OCI-LY7 (cell line): ENCODE data around the gene ABCC10.

Source experiments
- EZH2phosphoT487 ChIP-seq: fragments of 200-600 bp; sonication (generic); IDR thresholded peaks from 2 replicates; pipeline ENCODE4 v1.6.1; 2018; ENCODE audit warnings: low read depth, borderline replicate concordance, mild to moderate bottlenecking, mixed run types, antibody characterized with exemption, low read length, moderate library complexity, mixed read lengths
- TF ChIP-seq, protein P1 (sequence below): fragments of 200-600 bp; sonication (generic); conservative IDR thresholded peaks from 2 replicates; pipeline ENCODE4 v1.5.1; 2014; ENCODE audit warnings: mild to moderate bottlenecking, antibody characterized with exemption, low read length, moderate library complexity, mixed read lengths

GRCh38 chr6:43477235-43478007 is 50.1 kb downstream of the ABCC10 start, which contains the start of gene TJAP1:
- TF ChIP-seq, protein P1, sequence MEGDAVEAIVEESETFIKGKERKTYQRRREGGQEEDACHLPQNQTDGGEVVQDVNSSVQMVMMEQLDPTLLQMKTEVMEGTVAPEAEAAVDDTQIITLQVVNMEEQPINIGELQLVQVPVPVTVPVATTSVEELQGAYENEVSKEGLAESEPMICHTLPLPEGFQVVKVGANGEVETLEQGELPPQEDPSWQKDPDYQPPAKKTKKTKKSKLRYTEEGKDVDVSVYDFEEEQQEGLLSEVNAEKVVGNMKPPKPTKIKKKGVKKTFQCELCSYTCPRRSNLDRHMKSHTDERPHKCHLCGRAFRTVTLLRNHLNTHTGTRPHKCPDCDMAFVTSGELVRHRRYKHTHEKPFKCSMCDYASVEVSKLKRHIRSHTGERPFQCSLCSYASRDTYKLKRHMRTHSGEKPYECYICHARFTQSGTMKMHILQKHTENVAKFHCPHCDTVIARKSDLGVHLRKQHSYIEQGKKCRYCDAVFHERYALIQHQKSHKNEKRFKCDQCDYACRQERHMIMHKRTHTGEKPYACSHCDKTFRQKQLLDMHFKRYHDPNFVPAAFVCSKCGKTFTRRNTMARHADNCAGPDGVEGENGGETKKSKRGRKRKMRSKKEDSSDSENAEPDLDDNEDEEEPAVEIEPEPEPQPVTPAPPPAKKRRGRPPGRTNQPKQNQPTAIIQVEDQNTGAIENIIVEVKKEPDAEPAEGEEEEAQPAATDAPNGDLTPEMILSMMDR = no peak
- no peak for TF ChIP-seq EZH2phosphoT487
